Osteoblast (primary cell): ENCODE data around the gene RPRD1B. TPM values are rescaled to one million over a fixed set of nuclear protein-coding genes. Genes with fewer than 3 reads are reported as not detected.

Source experiments
- DNase-seq: peaks from one replicate; pipeline ENCODE4 v3.0.0; 2011; ENCODE audit warnings: low spot score, mixed read lengths; ENCODE audit not compliant: insufficient read length; ENCODE audit errors: missing footprints
- H2AFZ ChIP-seq: 2 replicates; pipeline ENCODE4 v1.6.0; 2011; ENCODE audit warnings: mild to moderate bottlenecking, low read length
- H3K27ac ChIP-seq: 2 replicates; pipeline ENCODE4 v1.5.1; 2011; ENCODE audit warnings: mild to moderate bottlenecking, low read depth, low read length, moderate library complexity
- H3K27me3 ChIP-seq: 2 replicates; pipeline ENCODE4 v1.6.0; 2012; ENCODE audit warnings: mild to moderate bottlenecking, control low read depth, inconsistent platforms, low read length, moderate library complexity; ENCODE audit not compliant: insufficient read depth
- H3K36me3 ChIP-seq: 2 replicates; pipeline ENCODE4 v1.5.1; 2011; ENCODE audit warnings: mild to moderate bottlenecking, low read length, control low read depth, moderate library complexity; ENCODE audit not compliant: insufficient read depth
- H3K4me1 ChIP-seq: 2 replicates; pipeline ENCODE4 v1.5.1; 2011; ENCODE audit warnings: mild to moderate bottlenecking, low read length, control low read depth, moderate library complexity; ENCODE audit not compliant: insufficient read depth
- H3K4me2 ChIP-seq: 2 replicates; pipeline ENCODE4 v1.6.0; 2011; ENCODE audit warnings: mild to moderate bottlenecking, low read length; ENCODE audit not compliant: insufficient read depth
- H3K4me3 ChIP-seq: fragments of 200-600 bp; sonication (generic); 3 replicates; pipeline ENCODE4 v1.5.1; 2012; ENCODE audit warnings: mild to moderate bottlenecking, low read length, inconsistent platforms; ENCODE audit not compliant: insufficient read depth
- H3K79me2 ChIP-seq: 2 replicates; pipeline ENCODE4 v1.6.0; 2012; ENCODE audit warnings: mild to moderate bottlenecking, low read length, control low read depth, inconsistent platforms; ENCODE audit not compliant: insufficient read depth
- H3K9me3 ChIP-seq: 2 replicates; pipeline ENCODE4 v1.5.1; 2011; ENCODE audit warnings: low read depth, low read length, control low read depth
- H4K20me1 ChIP-seq: 2 replicates; pipeline ENCODE4 v1.6.0; 2012; ENCODE audit warnings: mild to moderate bottlenecking, low read length, control low read depth; ENCODE audit not compliant: insufficient read depth
- CTCF ChIP-seq: IDR thresholded peaks from 2 replicates; pipeline ENCODE4 v1.5.1; 2011; ENCODE audit warnings: mild to moderate bottlenecking, low read depth, low read length, moderate library complexity; ENCODE audit errors: extremely low read depth
- total RNA-seq: library from RNA; depleted of rRNA; stranded (reverse); fragments of >200 nt; gene quantifications from 2 replicates; pipeline ENCODE4 v1.2.3, GENCODE V29; 2012

Gene RPRD1B
- total RNA-seq, 1 donor = 29.3 TPM

DNA sequence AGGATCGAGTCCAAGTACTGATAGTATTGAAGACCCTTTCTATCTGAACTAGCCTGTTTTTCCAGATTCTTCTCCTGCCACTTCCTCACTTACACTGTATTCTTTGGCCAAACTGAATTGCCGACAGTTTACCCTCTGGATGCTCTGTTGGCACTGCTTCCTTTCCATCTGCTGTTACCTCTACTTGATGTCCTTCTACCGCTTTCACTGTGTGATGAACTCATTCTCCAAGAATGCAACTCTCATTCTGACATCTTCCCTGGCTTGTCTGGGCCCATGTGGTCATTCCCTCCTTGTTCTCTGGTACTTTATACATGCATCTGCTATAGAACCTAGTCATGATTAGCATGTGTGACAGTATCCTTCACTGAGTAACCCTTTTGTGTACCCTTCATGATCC lies 16.3 kb downstream of the RPRD1B start:
- Histone ChIP-seq H3K79me2 (peaks cover 84% of the 10 kb centered on the region), H3K4me2 (no peak overlapping the region), H3K4me3 (no peak overlapping the region), H3K4me1 (peaks cover 23% of the 10 kb centered on the region), H3K27ac (peak overlapping the region; percentile 36), H3K36me3 (peaks cover 15% of the 10 kb centered on the region), H2AFZ (no peak overlapping the region), H3K9me3 (no peaks in the 10 kb centered on the region), H4K20me1 (peaks cover 62% of the 10 kb centered on the region), H3K27me3 (no peaks in the 10 kb centered on the region)
- TF ChIP-seq CTCF = no peak
- peak; percentile 59 for DNase-seq

- peaks cover 80% of the 10 kb centered on the region for H3K79me2 ChIP-seq
- H3K9me3 ChIP-seq = no peaks in the 10 kb centered on the region
- no peak overlapping the region for H2AFZ ChIP-seq
- H3K4me3 ChIP-seq = no peak overlapping the region
- H3K27ac ChIP-seq = peak overlapping the region; percentile 36
- no peaks in the 10 kb centered on the region for H3K27me3 ChIP-seq
- no peak overlapping the region for H3K4me2 ChIP-seq
- H3K4me1 ChIP-seq = peaks cover 30% of the 10 kb centered on the region
- peaks cover 62% of the 10 kb centered on the region for H4K20me1 ChIP-seq
- TF ChIP-seq CTCF = no peak
- peaks cover 10% of the 10 kb centered on the region for H3K36me3 ChIP-seq
- no peak for DNase-seq
These were observed 17.1 kb downstream of the RPRD1B start for GRCh38 chr20:38050686-38051085.

DNA sequence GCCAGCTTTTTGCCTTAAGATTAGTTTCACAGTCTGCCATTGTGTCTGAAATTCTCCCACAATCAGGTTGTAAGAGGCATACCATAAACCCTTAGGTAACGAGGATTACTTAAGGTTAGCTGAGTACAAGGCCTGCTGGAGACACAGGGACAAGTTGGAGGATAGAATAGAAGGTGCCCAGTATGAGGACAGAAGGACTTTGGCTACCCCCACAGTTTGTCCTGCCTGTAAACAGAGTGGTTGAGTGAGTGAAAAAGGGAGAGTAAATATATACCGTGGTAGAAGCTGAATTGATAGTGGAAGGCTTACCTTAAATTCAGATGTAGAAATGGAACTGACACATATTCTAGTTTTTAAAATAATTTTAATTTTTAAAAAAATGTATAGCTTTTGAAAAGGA lies 19.3 kb downstream of the RPRD1B start:
- Histone ChIP-seq H4K20me1 (peaks cover 52% of the 10 kb centered on the region), H3K27me3 (no peaks in the 10 kb centered on the region), H3K36me3 (peaks cover 21% of the 10 kb centered on the region), H3K4me2 (no peak overlapping the region), H3K4me1 (peaks cover 31% of the 10 kb centered on the region), H3K4me3 (no peak overlapping the region), H3K9me3 (no peaks in the 10 kb centered on the region), H3K79me2 (peaks cover 71% of the 10 kb centered on the region), H3K27ac (no peak overlapping the region), H2AFZ (no peak overlapping the region)
- no peak for TF ChIP-seq CTCF
- DNase-seq = no peak

DNA sequence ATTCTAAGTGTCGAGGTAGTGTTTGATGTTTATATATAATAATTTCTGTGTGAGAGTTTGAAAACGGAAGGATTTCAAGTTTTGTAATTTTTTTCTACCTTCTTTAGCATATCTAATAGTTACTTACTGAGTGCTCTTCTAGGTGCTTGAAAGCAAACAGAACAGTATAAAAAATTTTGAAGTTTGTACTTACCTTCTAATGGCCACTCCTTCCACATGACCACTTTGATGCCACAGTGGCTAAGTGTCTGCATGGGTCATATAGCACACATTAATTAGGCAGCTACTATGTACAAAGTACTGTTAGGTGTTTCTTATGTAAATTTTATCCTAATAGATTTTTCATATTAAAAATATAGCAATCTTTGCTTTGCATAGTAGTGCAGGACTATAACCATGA lies 21.1 kb downstream of the RPRD1B start:
- H3K27me3 ChIP-seq = no peaks in the 10 kb centered on the region
- H2AFZ ChIP-seq = no peak overlapping the region
- TF ChIP-seq CTCF = no peak
- peaks cover 32% of the 10 kb centered on the region for H3K36me3 ChIP-seq
- H3K4me2 ChIP-seq = no peak overlapping the region
- H3K9me3 ChIP-seq = no peaks in the 10 kb centered on the region
- no peak for DNase-seq
- H3K4me3 ChIP-seq = no peak overlapping the region
- no peak overlapping the region for H3K27ac ChIP-seq
- peaks cover 51% of the 10 kb centered on the region for H4K20me1 ChIP-seq
- peaks cover 29% of the 10 kb centered on the region for H3K4me1 ChIP-seq
- peaks cover 61% of the 10 kb centered on the region for H3K79me2 ChIP-seq
